Muscle of leg (tissue), 11 donors: ENCODE measurements around the gene CYP19A1. TPM values are rescaled to one million over a fixed set of nuclear protein-coding genes. Genes with fewer than 3 reads are reported as not detected.

Source experiments
- DNase-seq: peaks from one replicate; pipeline ENCODE4 v3.0.0; 2013
- H3K27ac ChIP-seq: one replicate; pipeline ENCODE4 v1.5.1; 2013; ENCODE audit warnings: mild to moderate bottlenecking, low read length, control low read depth
- H3K27me3 ChIP-seq: one replicate; pipeline ENCODE4 v1.6.1; 2013; ENCODE audit warnings: low read length; ENCODE audit not compliant: control insufficient read depth, insufficient read depth
- H3K36me3 ChIP-seq: one replicate; pipeline ENCODE4 v1.6.1; 2013; ENCODE audit warnings: low read length; ENCODE audit not compliant: control insufficient read depth, insufficient read depth
- H3K4me1 ChIP-seq: one replicate; pipeline ENCODE4 v1.6.1; 2013; ENCODE audit warnings: low read length; ENCODE audit not compliant: control insufficient read depth, insufficient read depth
- H3K4me3 ChIP-seq: one replicate; pipeline ENCODE4 v1.5.1; 2013; ENCODE audit warnings: low read length, control low read depth
- H3K9me3 ChIP-seq: replicated peaks from 2 replicates; pipeline ENCODE4 v1.6.1; 2013; ENCODE audit warnings: low read depth, low read length; ENCODE audit not compliant: control insufficient read depth
- WGBS: methylation state at CpG from one replicate; pipeline ENCODE4 v1.1.5; 2013; ENCODE audit warnings: missing lambda C conversion rate; ENCODE audit not compliant: insufficient coverage; 5-methylcytosine and 5-hydroxymethylcytosine counted together
- polyA plus RNA-seq, 8 donors: library from polyadenylated mRNA; unstranded; fragments of 120-200 nt; gene quantifications; one replicate each; pipeline versions ENCODE4 v1.2.1 to v1.2.3, GENCODE V29; 2013; ENCODE audit warnings: inconsistent platforms in 1 of 8, low replicate concordance in 1 of 8; ENCODE audit not compliant: insufficient read length in 8 of 8, insufficient read depth in 1 of 8
- total RNA-seq: library from RNA; stranded (reverse); fragments of 120-200 nt; gene quantifications from one replicate; pipeline ENCODE4 v1.2.4, GENCODE V29; 2013

CYP19A1 gene
- total and polyA plus RNA-seq, 9 donors: 0.51 to 2.0 (median 0.66) TPM

DNA sequence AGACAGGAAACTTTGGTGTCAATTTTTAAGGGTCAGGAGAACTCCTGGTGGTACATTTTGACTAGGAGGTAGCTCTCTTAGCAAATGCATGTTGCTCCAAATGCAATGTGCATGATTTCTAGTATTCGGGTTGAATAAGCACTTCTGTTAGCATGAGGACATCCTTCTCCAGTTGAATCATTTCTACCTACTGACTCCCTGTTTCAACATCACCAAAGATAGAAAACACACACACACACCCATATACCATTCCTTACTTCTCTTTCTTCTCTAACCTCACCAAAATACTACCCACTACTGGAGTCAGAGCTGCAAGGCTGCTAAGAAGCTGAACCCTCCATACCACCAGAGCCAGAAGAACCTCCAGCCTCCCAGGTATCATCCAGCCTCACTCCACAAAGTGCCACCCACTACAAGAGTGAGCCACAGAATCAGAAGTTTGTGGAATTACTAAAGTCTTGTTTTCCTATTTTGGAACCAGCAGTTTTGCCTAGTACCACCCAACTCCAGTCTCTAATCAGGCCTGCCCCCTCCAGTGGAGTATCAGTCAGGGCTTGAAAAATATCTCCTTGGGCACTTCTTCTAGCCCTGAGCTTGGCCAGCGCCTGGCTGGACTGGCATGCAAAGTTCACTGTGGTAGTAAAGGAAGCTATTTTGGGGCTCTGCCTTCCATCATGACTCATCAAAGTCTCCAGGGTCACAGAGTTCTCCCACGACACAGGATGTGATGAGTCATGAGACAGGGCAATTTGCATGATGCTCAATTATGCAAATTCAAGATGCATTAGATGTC lies 110.3 kb downstream of the CYP19A1 start:
- no peaks in the 10 kb centered on the region for H3K9me3 ChIP-seq
- no peak overlapping the region for H3K4me3 ChIP-seq
- H3K27me3 ChIP-seq: no peaks in the 10 kb centered on the region
- peak; percentile 20 for DNase-seq
- 86% methylated on average over 1 of the region's 3 CpGs for WGBS
- no peak overlapping the region for H3K27ac ChIP-seq
- no peaks in the 10 kb centered on the region for H3K4me1 ChIP-seq
- no peaks in the 10 kb centered on the region for H3K36me3 ChIP-seq

DNA sequence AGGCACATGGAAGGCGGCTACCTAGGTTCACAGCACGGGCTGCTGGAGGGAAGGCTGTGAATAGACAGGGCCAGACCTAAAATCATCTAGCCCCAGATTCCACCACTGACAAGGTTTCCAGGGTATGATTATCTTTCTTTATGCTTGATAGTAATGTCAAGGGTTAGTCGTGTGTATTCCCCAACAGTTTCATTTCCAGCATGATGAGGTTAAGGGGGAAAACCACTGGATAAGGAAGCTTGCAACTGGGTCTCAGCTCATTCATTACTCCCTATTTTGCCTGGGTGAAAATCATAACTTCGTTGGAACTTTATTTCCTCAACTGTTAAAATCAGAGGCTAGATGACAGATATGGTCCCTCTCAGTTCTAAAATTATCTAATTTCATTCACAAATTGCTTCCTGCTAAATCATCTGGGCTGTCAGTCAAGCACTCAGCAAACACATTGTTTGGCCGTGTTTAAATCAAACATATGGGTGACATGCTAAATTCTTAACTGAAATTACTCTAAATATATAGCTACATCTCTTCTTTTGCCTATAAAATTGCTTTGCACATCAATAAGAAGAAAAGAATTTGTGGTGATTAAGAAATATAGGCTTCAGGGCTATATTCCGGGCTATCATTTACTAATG lies 111.7 kb downstream of the CYP19A1 start:
- no CpG with 5 or more reads among the region's 6 CpGs for WGBS
- DNase-seq: no peak
- H3K36me3 ChIP-seq: no peaks in the 10 kb centered on the region
- H3K27ac ChIP-seq: no peak overlapping the region
- H3K27me3 ChIP-seq: no peaks in the 10 kb centered on the region
- no peaks in the 10 kb centered on the region for H3K9me3 ChIP-seq
- no peaks in the 10 kb centered on the region for H3K4me1 ChIP-seq
- H3K4me3 ChIP-seq: no peak overlapping the region

DNA sequence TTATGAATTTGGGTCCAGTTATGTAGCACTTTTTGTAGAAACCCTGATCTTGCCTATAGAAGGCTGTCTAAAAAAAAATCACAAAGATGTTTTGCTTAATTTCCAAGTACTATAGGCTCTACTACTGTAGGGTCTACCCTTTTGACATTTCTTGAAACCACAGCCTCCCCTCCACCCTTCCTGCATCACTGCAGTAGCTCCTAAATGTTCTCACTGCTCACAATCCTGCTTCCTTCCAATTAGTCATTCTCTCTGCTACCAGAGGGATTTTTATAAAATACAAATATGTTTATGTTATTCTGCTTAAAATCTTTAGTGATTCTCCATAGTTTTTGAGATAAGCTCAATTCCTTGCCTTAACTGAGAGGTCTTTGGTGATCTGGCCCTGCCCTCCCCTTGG lies 114.0 kb downstream of the CYP19A1 start:
- no peak for DNase-seq
- no peaks in the 10 kb centered on the region for H3K27me3 ChIP-seq
- no peaks in the 10 kb centered on the region for H3K36me3 ChIP-seq
- no peaks in the 10 kb centered on the region for H3K4me1 ChIP-seq
- H3K4me3 ChIP-seq: no peak overlapping the region
- no peak overlapping the region for H3K27ac ChIP-seq
- H3K9me3 ChIP-seq: no peaks in the 10 kb centered on the region

GRCh38 chr15:51223771-51224229 lies 114.6 kb downstream of the CYP19A1 start:
- Histone ChIP-seq H3K9me3 (no peaks in the 10 kb centered on the region), H3K4me1 (no peaks in the 10 kb centered on the region), H3K36me3 (no peaks in the 10 kb centered on the region), H3K27ac (no peak overlapping the region), H3K4me3 (no peak overlapping the region), H3K27me3 (no peaks in the 10 kb centered on the region)
- WGBS: no CpG with 5 or more reads among the region's 3 CpGs
- DNase-seq: no peak

GRCh38 chr15:51218299-51218938 lies 120.0 kb downstream of the CYP19A1 start:
- Histone ChIP-seq H3K4me3 (no peak overlapping the region), H3K27me3 (peaks cover under 1% of the 10 kb centered on the region), H3K27ac (no peak overlapping the region), H3K36me3 (no peaks in the 10 kb centered on the region), H3K9me3 (no peaks in the 10 kb centered on the region), H3K4me1 (no peaks in the 10 kb centered on the region)
- DNase-seq: peak; percentile 59
- WGBS: 29% methylated on average over 1 of the region's 3 CpGs

DNA sequence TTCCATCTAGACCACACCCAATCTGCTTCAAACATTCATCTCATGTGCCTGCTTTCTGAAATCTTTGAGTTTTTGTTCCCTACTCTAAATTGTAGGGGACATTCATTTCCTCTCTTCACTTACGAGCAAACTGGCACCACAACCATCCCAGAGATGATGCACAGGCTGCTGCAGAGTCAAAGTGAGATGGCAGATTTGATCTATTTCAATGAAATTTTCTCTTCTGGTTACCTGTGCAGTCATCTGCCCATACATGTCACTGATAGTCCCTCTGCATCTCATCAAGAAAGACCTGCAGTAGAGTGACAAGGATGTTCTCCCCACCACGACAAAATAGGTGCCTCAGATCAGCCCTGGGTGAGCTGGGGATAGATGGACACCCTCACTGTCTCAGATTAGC lies 125.5 kb downstream of the CYP19A1 start:
- Histone ChIP-seq H3K36me3 (no peaks in the 10 kb centered on the region), H3K4me1 (no peaks in the 10 kb centered on the region), H3K4me3 (no peak overlapping the region), H3K27ac (no peak overlapping the region), H3K9me3 (no peaks in the 10 kb centered on the region), H3K27me3 (peaks cover 2% of the 10 kb centered on the region)
- 100% methylated on average over 1 of the region's 2 CpGs for WGBS
- no peak for DNase-seq

DNA sequence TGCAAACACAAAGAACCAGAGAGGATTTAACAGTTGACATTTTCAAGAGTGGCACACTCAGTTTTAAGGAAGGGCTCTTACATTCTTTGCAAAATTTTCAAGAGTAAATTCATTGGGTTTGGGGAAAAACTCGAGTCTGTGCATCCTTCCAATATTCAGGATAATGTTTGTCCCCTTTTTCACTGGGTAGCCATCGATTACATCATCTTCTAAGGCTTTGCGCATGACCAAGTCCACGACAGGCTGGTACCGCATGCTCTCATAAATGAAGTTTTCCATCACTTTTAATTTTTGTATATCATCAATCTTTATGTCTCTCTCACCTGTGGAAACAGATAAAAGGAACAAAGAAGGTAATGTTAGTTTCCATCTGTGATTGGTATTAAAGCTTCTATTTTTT lies 126.2 kb downstream of the CYP19A1 start:
- peaks cover 2% of the 10 kb centered on the region for H3K27me3 ChIP-seq
- H3K36me3 ChIP-seq: no peaks in the 10 kb centered on the region
- H3K27ac ChIP-seq: no peak overlapping the region
- H3K9me3 ChIP-seq: no peaks in the 10 kb centered on the region
- DNase-seq: no peak
- 56% methylated on average over 3 of the region's 5 CpGs for WGBS
- no peaks in the 10 kb centered on the region for H3K4me1 ChIP-seq
- no peak overlapping the region for H3K4me3 ChIP-seq

DNA sequence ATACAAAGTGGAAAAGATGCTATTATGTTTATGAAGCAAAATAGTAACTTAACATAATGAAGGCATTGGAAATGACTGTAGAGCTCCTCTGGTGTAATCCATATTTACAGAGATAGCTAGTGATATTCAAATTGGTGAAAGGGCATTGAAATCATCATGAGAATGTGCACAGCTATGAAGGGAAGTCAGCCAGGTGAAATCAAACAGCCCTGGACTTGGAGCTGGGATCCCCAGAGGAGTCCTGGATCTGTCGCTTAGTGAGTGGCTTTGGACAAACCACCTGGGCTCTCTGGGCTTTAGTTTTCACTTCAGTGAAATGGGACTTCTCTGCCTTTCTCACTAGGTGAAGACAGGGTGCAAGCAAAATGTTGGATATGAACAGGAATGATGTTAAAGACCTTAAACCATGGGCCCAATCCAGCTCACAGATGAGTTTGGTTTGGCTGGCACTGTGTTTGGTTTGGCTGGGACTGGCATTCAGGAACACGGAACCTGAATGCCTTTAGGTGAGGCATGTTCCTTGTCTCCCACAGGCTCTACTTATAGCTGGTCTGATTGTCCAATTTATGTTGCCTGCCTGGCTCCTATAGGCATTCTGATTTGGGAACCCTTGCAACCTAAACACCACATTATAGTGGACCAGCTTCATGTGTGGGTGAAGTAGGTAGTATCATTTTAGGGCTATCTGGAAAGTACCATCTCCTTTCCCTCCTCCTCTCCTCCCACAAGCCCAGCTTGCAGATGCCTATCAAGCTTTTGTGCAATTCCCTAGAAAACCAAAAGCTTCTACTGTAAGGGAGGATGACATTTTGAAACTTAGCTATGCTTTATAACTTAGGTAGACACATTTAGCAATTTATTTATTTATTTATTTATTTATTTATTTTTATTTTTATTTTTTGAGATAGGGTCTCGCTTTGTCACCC lies 133.1 kb downstream of the CYP19A1 start:
- H3K27ac ChIP-seq: no peak overlapping the region
- DNase-seq: no peak
- H3K27me3 ChIP-seq: peaks cover 8% of the 10 kb centered on the region
- no peaks in the 10 kb centered on the region for H3K9me3 ChIP-seq
- H3K4me1 ChIP-seq: no peaks in the 10 kb centered on the region
- 75% methylated on average over 1 of the region's 3 CpGs for WGBS
- no peaks in the 10 kb centered on the region for H3K36me3 ChIP-seq
- H3K4me3 ChIP-seq: no peak overlapping the region

- H3K36me3 ChIP-seq: no peaks in the 10 kb centered on the region
- H3K4me1 ChIP-seq: no peaks in the 10 kb centered on the region
- DNase-seq: no peak
- no peak overlapping the region for H3K27ac ChIP-seq
- peaks cover 8% of the 10 kb centered on the region for H3K27me3 ChIP-seq
- no CpG with 5 or more reads among the region's 2 CpGs for WGBS
- no peaks in the 10 kb centered on the region for H3K9me3 ChIP-seq
- no peak overlapping the region for H3K4me3 ChIP-seq
Observed at GRCh38 chr15:51203797-51204196, 134.6 kb downstream of the CYP19A1 start.
